Measurements from ENCODE around the gene STX11. TPM values are rescaled to one million over a fixed set of nuclear protein-coding genes. Genes with fewer than 3 reads are reported as not detected.
A peak's percentile ranks its signal among the peaks of the same experiment; 100 is the strongest.

Gene STX11
- polyA plus RNA-seq, 1 donor from 2014 or later = not detected

- Histone ChIP-seq H3F3A (ENCODE audit: insufficient read depth, low read length, poor library complexity, severe bottlenecking) (no peaks in the 10 kb centered on the region), H3K36me3 (ENCODE audit: insufficient read depth, low read length) (no peaks in the 10 kb centered on the region), H3K4me2 (ENCODE audit: low read length) (peak overlapping the region; percentile 52), H3K9ac (ENCODE audit: low read length) (peak overlapping the region; percentile 60), H3K9me3 (ENCODE audit: low read length) (no peaks in the 10 kb centered on the region), H3K9me2 (ENCODE audit: insufficient read depth, low read length) (no peaks in the 10 kb centered on the region), H3K27me3 (ENCODE audit: insufficient read depth, low read depth, low read length) (no peaks in the 10 kb centered on the region), H3K79me2 (replicated peaks; ENCODE audit: insufficient read depth, low read length) (no peaks in the 10 kb centered on the region), H3K4me3 (ENCODE audit: low read length) (peak overlapping the region; percentile 79), H3K27ac (ENCODE audit: low read length) (peak overlapping the region; percentile 50), H2AFZ (ENCODE audit: low read depth, low read length) (peak overlapping the region; percentile 56), H4K20me1 (ENCODE audit: insufficient read depth) (no peaks in the 10 kb centered on the region)
- TF ChIP-seq, protein P1, sequence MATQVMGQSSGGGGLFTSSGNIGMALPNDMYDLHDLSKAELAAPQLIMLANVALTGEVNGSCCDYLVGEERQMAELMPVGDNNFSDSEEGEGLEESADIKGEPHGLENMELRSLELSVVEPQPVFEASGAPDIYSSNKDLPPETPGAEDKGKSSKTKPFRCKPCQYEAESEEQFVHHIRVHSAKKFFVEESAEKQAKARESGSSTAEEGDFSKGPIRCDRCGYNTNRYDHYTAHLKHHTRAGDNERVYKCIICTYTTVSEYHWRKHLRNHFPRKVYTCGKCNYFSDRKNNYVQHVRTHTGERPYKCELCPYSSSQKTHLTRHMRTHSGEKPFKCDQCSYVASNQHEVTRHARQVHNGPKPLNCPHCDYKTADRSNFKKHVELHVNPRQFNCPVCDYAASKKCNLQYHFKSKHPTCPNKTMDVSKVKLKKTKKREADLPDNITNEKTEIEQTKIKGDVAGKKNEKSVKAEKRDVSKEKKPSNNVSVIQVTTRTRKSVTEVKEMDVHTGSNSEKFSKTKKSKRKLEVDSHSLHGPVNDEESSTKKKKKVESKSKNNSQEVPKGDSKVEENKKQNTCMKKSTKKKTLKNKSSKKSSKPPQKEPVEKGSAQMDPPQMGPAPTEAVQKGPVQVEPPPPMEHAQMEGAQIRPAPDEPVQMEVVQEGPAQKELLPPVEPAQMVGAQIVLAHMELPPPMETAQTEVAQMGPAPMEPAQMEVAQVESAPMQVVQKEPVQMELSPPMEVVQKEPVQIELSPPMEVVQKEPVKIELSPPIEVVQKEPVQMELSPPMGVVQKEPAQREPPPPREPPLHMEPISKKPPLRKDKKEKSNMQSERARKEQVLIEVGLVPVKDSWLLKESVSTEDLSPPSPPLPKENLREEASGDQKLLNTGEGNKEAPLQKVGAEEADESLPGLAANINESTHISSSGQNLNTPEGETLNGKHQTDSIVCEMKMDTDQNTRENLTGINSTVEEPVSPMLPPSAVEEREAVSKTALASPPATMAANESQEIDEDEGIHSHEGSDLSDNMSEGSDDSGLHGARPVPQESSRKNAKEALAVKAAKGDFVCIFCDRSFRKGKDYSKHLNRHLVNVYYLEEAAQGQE (IDR thresholded peaks at IDR 0.05; ENCODE audit: borderline replicate concordance) = no peak
- no peak for TF ChIP-seq TAF1 (IDR thresholded peaks at IDR 0.05; ENCODE audit: low read depth)
- TF ChIP-seq EZH2 (IDR thresholded peaks at IDR 0.05; ENCODE audit: borderline replicate concordance, insufficient read depth, low read length, poor library complexity, severe bottlenecking) = no peak
- peak; percentile 93 for TF ChIP-seq MXI1 (conservative IDR thresholded peaks at IDR 0.05; ENCODE audit: poor library complexity, severe bottlenecking)
- TF ChIP-seq RAD21 (conservative IDR thresholded peaks at IDR 0.05) = peak; percentile 72
- TF ChIP-seq EP300 (conservative IDR thresholded peaks at IDR 0.05; ENCODE audit: poor library complexity, severe bottlenecking) = peak; percentile 52
- peak; percentile 87 for TF ChIP-seq CTCF (IDR thresholded peaks at IDR 0.05; ENCODE audit: poor library complexity, severe bottlenecking)
- TF ChIP-seq POLR2AphosphoS5 (IDR thresholded peaks at IDR 0.05) = no peak
- peak; percentile 69 for TF ChIP-seq SMC3 (conservative IDR thresholded peaks at IDR 0.05; ENCODE audit: poor library complexity)
Measured at GRCh38 chr6:144215932-144216667, 65.8 kb downstream of the STX11 start.

- H3K9me3 ChIP-seq (ENCODE audit: low read length) = no peaks in the 10 kb centered on the region
- no peaks in the 10 kb centered on the region for H3K9me2 ChIP-seq (ENCODE audit: insufficient read depth, low read length)
- H3K4me2 ChIP-seq (ENCODE audit: low read length) = peak overlapping the region; percentile 29
- H3K79me2 ChIP-seq (replicated peaks; ENCODE audit: insufficient read depth, low read length) = no peaks in the 10 kb centered on the region
- no peak overlapping the region for H2AFZ ChIP-seq (ENCODE audit: low read depth, low read length)
- no peaks in the 10 kb centered on the region for H3K36me3 ChIP-seq (ENCODE audit: insufficient read depth, low read length)
- no peaks in the 10 kb centered on the region for H3F3A ChIP-seq (ENCODE audit: insufficient read depth, low read length, poor library complexity, severe bottlenecking)
- no peaks in the 10 kb centered on the region for H3K27me3 ChIP-seq (ENCODE audit: insufficient read depth, low read depth, low read length)
- H3K9ac ChIP-seq (ENCODE audit: low read length) = peak overlapping the region; percentile 60
- no peaks in the 10 kb centered on the region for H4K20me1 ChIP-seq (ENCODE audit: insufficient read depth)
- H3K27ac ChIP-seq (ENCODE audit: low read length) = peak overlapping the region; percentile 50
- peak overlapping the region; percentile 79 for H3K4me3 ChIP-seq (ENCODE audit: low read length)
- TF ChIP-seq EZH2 (IDR thresholded peaks at IDR 0.05; ENCODE audit: borderline replicate concordance, insufficient read depth, low read length, poor library complexity, severe bottlenecking) = no peak
- TF ChIP-seq MXI1 (conservative IDR thresholded peaks at IDR 0.05; ENCODE audit: poor library complexity, severe bottlenecking) = no peak
- no peak for TF ChIP-seq TAF1 (IDR thresholded peaks at IDR 0.05; ENCODE audit: low read depth)
- TF ChIP-seq, protein P1 (IDR thresholded peaks at IDR 0.05; ENCODE audit: borderline replicate concordance) = no peak
- TF ChIP-seq SMC3 (conservative IDR thresholded peaks at IDR 0.05; ENCODE audit: poor library complexity) = no peak
- no peak for TF ChIP-seq RAD21 (conservative IDR thresholded peaks at IDR 0.05)
- no peak for TF ChIP-seq EP300 (conservative IDR thresholded peaks at IDR 0.05; ENCODE audit: poor library complexity, severe bottlenecking)
- TF ChIP-seq POLR2AphosphoS5 (IDR thresholded peaks at IDR 0.05) = no peak
- no peak for TF ChIP-seq CTCF (IDR thresholded peaks at IDR 0.05; ENCODE audit: poor library complexity, severe bottlenecking)
Measured at GRCh38 chr6:144216668-144217218, 66.4 kb downstream of the STX11 start.

Data from neural cell (in vitro differentiated cells).